ENCODE results near the gene CBFB.

DNA sequence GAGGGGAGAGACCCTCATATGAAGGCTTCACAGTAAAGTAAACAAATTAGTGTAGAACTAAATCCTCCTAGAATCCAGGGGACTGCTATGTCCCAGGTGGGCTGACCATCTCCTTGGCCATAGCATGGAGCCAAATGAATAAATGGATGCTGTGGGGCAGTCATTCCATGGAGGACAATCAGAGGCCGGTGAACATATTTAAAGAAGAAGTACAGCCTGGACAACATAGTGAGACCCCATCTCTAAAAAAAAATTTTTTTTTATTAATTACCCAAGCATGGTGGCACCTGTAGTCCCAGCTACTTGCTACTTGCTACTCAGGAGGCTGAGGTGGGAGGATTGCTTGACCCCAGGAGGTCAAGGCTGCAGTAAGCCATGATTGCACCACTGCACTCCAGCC is 5.3 kb upstream of the CBFB start:
- TF ChIP-seq POLR2A (IDR thresholded peaks at IDR 0.05): no peak
- TF ChIP-seq, protein P1, sequence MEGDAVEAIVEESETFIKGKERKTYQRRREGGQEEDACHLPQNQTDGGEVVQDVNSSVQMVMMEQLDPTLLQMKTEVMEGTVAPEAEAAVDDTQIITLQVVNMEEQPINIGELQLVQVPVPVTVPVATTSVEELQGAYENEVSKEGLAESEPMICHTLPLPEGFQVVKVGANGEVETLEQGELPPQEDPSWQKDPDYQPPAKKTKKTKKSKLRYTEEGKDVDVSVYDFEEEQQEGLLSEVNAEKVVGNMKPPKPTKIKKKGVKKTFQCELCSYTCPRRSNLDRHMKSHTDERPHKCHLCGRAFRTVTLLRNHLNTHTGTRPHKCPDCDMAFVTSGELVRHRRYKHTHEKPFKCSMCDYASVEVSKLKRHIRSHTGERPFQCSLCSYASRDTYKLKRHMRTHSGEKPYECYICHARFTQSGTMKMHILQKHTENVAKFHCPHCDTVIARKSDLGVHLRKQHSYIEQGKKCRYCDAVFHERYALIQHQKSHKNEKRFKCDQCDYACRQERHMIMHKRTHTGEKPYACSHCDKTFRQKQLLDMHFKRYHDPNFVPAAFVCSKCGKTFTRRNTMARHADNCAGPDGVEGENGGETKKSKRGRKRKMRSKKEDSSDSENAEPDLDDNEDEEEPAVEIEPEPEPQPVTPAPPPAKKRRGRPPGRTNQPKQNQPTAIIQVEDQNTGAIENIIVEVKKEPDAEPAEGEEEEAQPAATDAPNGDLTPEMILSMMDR (IDR thresholded peaks at IDR 0.05 in 4 of 5, conservative IDR thresholded peaks at IDR 0.05 in 1 of 5): no peak
